GM19397 (cell line): ENCODE results near the gene PLA2G4A.
A peak's percentile ranks its signal among the peaks of the same experiment; 100 is the strongest.

Experiments used
- ATAC-seq: cut with Tn5 transposase; IDR thresholded peaks from one replicate; pipeline ENCODE4 v1.9.1; 2021; ENCODE audit warnings: mild to moderate bottlenecking, moderate library complexity; ENCODE audit not compliant: unreplicated experiment

PLA2G4A gene

GRCh38 chr1:186828611-186829454, at the start of gene PLA2G4A:
PLA2G4A (plus strand) TSS chr1:186828949; CDS start chr1:186854355, 25,406 bp downstream.
- ATAC-seq: peak; percentile 82

GRCh38 chr1:186780076-186780475, 48.7 kb upstream of the PLA2G4A start:
- no peak for ATAC-seq

- ATAC-seq: no peak
Measured at GRCh38 chr1:186781730-186782129, 47.0 kb upstream of the PLA2G4A start.

- no peak for ATAC-seq
Measured at GRCh38 chr1:186782791-186783190, 46.0 kb upstream of the PLA2G4A start.

GRCh38 chr1:186783193-186783592, 45.6 kb upstream of the PLA2G4A start:
- no peak for ATAC-seq

GRCh38 chr1:186785503-186785902, 43.2 kb upstream of the PLA2G4A start:
- ATAC-seq: no peak

GRCh38 chr1:186790101-186790500, 38.6 kb upstream of the PLA2G4A start:
- no peak for ATAC-seq

GRCh38 chr1:186792870-186793581, 35.7 kb upstream of the PLA2G4A start:
- no peak for ATAC-seq

GRCh38 chr1:186793582-186793927, 35.2 kb upstream of the PLA2G4A start:
- no peak for ATAC-seq

GRCh38 chr1:186798960-186799688, 29.6 kb upstream of the PLA2G4A start:
- ATAC-seq: no peak

GRCh38 chr1:186799689-186800054, 29.1 kb upstream of the PLA2G4A start:
- ATAC-seq: peak; percentile 90

- no peak for ATAC-seq
Measured at GRCh38 chr1:186802388-186802787, 26.4 kb upstream of the PLA2G4A start.

GRCh38 chr1:186804679-186805078, 24.1 kb upstream of the PLA2G4A start:
- ATAC-seq: no peak

- ATAC-seq: no peak
Measured at GRCh38 chr1:186806477-186806876, 22.3 kb upstream of the PLA2G4A start.

- ATAC-seq: no peak
Measured at GRCh38 chr1:186807163-186807562, 21.6 kb upstream of the PLA2G4A start.

GRCh38 chr1:186811892-186812291, 16.9 kb upstream of the PLA2G4A start:
- no peak for ATAC-seq

GRCh38 chr1:186812570-186812969, 16.2 kb upstream of the PLA2G4A start:
- ATAC-seq: no peak

- ATAC-seq: no peak
Measured at GRCh38 chr1:186813420-186813819, 15.3 kb upstream of the PLA2G4A start.

- no peak for ATAC-seq
Measured at GRCh38 chr1:186819126-186819525, 9.6 kb upstream of the PLA2G4A start.

GRCh38 chr1:186819563-186819962, 9.2 kb upstream of the PLA2G4A start:
- no peak for ATAC-seq

GRCh38 chr1:186829686-186830587, 1.2 kb downstream of the PLA2G4A start:
- ATAC-seq: no peak
